Measurements from ENCODE around the gene LSAMP.

The LSAMP gene

DNA sequence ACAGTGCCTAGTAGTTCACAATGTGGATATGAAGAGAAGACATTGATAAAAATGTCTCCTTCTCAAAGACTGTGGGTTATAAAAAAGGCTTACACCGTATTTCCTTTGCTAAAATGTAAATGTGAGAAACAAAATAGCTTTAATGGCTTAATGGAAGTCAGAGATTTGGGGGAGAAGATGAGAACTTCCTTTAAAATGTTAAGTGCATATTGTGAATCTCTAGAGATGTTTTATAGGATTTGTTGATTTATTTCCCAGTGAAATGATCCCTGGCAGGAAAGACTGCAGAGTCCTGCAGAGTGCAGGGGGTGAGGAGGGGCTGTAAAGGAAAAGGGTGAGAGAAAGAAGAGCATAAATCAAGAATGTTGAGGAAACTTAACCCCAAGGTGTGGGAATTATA is 516.9 kb downstream of the LSAMP start:
- no peak for DNase-seq

DNA sequence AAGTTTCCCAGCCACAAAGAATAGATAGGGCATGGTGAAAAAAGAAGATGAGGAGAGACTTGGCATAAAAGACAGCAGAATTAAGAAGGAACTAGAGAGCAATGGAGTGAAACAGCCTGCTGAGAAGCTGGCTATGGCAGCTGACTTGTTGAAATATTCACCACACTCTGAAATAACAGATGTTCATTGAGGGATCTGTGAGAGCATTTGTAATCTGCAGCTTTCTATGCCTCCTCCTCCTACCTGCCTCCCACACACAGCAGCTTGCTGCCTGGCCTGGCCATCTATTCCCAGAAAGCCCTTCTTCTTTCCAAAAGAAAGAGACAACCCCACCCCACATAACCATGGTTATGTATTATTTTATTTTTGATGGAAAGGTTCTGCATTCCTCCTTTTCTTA is 518.1 kb downstream of the LSAMP start:
- DNase-seq: no peak

DNA sequence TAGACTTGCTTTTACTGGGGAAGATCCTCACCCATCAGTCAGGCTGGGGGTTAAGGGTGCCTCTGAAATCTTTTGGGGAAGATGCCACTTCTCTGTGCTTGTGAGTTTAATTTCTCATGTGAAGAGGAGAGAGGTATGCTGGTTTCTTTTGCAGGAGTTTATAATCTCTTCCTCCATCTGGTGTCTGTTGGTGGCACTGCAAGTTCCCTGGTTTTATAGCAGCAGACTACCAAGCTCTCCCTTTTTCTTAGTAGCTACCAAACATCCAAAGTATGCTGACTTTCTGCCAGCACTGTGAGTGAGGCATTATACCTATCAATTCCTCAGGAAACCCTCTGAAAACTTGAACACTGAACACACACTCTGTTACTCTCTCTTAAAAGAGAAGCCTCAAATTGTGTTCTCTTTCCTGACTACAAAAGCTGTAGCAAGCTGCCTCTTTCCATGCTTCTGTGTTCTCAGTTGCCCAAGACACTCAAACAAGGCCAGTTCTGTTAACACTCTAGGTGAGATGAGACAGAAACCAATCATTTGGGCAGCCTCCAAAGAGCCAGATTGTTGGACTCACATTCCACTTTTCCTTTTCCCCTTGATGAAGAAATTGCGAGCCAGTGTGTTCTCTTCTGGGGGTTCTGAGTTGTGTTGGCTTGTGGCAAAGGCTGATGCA is 522.5 kb downstream of the LSAMP start:
- peak; percentile 53 for DNase-seq

DNA sequence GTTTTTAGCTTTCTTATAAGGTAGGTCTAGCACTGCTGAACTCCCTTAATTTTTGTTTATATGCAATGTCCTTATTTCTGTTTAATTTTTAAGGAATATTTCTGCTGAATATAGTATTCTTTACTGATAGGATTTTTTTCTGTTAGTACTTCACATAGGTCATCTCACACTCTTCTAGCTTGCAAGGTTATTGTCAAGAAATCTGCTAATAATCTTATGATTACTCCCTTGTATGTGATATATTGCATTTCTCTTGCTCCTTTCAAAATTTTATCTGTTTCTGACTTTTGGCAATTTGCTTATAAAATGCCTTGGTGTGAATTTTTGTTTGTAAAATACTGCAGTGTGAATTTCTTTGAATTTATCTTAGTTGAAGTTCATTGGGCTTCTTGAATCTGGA is 523.6 kb downstream of the LSAMP start:
- DNase-seq: no peak

DNA sequence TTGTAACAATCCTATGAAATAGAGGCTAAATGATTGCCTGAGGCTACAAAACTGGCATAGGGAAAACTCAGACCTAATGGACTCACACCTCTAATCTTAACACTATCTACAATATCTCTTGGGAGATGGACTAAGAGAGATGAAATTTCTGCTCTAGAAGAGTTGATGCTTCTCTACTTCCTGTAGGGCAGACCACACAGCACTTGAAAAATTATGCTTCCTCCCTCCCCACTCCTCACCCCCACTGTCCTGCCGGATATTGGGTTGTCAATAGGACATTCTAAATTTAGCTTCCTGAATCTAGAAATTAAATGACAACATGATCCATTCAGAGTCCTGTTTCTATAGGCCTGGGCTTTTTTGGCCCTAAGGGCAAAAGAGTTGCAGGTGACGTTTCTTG is 526.4 kb downstream of the LSAMP start:
- DNase-seq: no peak

- no peak for DNase-seq
These were observed 528.4 kb downstream of the LSAMP start for GRCh38 chr3:115916866-115917265.

- DNase-seq: no peak
These were observed 530.2 kb downstream of the LSAMP start for GRCh38 chr3:115915061-115915460.

- peak; percentile 6 for DNase-seq
These were observed 532.1 kb downstream of the LSAMP start for GRCh38 chr3:115913069-115913686.

DNA sequence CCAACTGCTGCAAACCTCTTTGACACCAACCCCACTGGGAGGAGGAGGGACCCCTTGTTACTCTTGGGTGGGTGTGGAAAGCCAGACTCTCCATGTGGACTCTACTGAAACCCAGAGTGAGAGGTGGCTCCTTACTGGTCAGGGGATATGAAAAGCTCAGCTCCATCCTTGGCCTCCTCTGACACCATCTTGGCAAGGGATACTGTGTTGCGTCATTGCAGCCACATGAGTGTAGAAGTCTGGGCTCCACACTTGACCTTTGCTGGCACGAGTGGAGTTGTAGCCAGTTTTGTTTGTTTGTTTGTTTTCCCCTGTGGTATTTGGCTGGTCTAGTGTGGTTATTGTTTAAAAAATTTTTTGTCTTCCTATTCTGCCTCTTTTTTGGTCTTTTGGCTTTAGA is 532.9 kb downstream of the LSAMP start:
- DNase-seq: no peak

- DNase-seq: no peak
These were observed 539.4 kb downstream of the LSAMP start for GRCh38 chr3:115905871-115906270.

DNA sequence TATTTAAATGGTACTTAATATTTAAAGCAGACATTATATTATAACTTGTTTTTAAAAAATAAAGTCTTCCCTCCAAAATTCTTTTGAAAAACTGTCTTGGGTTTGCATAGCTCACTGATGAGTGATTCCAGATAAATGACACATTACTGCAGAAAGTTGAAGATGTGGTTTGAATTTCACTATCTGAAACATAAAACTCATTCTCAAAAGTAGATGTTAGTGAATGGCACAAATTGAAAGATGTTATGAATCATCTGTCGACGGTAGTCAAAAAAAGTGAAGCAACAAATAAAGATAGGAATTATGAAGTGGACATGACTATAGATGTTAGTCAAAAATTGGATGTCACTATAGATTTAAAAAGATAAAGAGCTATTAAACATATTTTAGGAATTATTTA is 541.4 kb downstream of the LSAMP start:
- DNase-seq: peak; percentile 52

GRCh38 chr3:115901008-115901407 is 544.3 kb downstream of the LSAMP start:
- no peak for DNase-seq

GRCh38 chr3:115899535-115899934 is 545.8 kb downstream of the LSAMP start:
- DNase-seq: no peak

GRCh38 chr3:115898656-115899410 is 546.5 kb downstream of the LSAMP start:
- no peak for DNase-seq

DNA sequence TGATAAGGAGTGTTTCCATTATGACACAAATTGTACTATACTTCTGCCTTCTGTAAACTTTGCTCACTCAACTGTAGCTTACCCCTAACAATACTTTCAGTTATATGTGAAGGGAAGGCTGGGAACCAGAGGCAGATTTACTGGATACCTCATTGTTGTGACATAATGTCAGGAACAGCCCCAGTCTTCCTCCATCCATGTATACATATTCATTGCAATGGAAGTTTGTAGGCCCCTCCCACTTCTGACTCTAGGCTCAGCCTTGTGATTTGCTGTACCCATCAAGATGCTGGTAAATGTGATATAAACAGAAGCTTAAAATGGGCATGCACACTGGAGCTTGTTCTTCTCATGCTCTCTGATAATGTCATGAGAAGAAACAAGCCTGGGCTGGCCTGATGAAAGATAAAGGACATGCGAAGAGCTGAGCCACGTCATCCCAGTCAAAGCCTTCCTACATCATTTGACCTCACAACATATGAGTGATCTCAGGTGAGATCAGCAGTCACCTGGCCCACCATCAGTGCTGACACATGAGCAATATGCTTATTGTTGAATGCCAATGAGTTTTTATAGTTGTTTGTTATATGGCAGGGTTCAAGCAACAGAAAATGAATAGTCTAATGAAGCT is 554.2 kb downstream of the LSAMP start:
- DNase-seq: no peak

DNA sequence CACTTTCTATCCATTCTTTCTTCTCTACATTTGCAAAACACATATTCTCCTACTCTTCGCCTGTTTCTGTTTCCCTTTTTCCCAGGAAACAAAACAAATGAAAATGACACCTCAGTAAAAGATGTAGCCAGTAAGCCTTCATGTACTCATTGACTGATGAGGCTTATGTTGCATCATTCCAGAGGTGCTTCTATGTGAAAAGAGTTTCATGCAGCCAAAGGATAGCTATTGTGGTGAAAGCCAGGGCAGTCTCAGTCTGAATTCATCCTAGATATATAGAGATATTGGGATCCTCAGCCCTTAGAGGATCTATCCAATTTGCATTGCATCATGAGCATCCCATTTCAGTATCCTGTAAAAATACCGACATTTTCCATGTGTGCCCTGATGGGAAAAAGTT is 554.7 kb downstream of the LSAMP start:
- no peak for DNase-seq

- peak; percentile 9 for DNase-seq
These were observed 559.7 kb downstream of the LSAMP start for GRCh38 chr3:115885621-115886020.

GRCh38 chr3:115877615-115877899 is 567.7 kb downstream of the LSAMP start:
- DNase-seq: no peak

- DNase-seq: no peak
These were observed 568.2 kb downstream of the LSAMP start for GRCh38 chr3:115876876-115877614.

GRCh38 chr3:115875460-115875859 is 569.8 kb downstream of the LSAMP start:
- DNase-seq: no peak

- DNase-seq: no peak
These were observed 573.6 kb downstream of the LSAMP start for GRCh38 chr3:115871735-115872134.

DNA sequence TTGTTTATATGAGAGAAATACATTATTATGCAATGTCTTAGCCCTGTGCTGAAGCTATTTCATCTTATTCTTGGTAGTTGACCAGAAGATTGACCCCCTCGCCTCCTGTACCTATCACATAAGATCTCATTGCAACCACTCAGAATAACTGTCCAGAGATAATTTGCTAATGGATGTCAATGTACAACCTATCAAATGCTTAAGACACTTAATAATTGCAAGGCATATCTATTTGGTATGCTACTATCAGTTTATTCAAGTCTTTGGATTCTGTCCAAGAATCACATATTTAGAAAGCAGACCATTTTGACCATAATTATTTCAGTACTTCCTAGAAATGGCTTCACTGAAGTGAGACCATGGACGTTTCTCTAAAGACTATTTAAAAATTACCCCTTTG is 580.4 kb downstream of the LSAMP start:
- DNase-seq: no peak

DNA sequence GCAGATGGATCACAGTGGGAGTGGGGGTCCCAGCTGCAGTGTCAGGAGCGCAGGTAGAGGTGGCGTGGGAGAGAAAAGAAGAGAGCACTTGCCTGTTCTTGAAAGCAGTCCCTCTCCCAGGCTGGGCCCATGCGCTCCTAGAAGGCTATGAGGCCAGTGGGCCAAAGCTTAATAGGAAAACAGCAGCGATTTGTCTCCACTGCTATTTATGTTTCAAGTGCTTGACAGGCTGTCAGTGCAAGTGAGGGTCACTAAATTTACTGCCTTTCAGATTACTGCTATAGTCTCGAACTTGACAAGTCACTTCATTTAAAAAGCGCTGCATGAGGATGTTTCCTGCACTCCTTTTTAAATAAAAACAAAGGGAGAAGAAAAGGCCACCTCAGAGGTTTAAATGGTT is 582.4 kb downstream of the LSAMP start:
- no peak for DNase-seq
